Tibial artery (tissue), 4 donors: ENCODE data around the gene SLC12A6.

ENCODE experiments used
- DNase-seq, 2 donors: peaks; one replicate each; pipeline ENCODE4 v3.0.0-alpha.2; 2019
- H3K27ac ChIP-seq, 2 donors: fragments of 200-600 bp; sonication (generic) in 1 of 2; 1 replicate in 1 of 2; 2 replicates in 1 of 2; pipeline ENCODE4 v1.5.1; 2018 to 2019; ENCODE audit warnings: mild to moderate bottlenecking in 1 of 2
- H3K27me3 ChIP-seq, 2 donors: fragments of 200-600 bp; sonication (generic) in 1 of 2; one replicate each; pipeline versions ENCODE4 v1.5.1 to v1.6.0; 2016 to 2019
- H3K36me3 ChIP-seq, 3 donors: fragments of 200-600 bp; sonication (generic) in 2 of 3; one replicate each; pipeline ENCODE4 v1.5.1; 2016 to 2019; ENCODE audit warnings: mild to moderate bottlenecking in 2 of 3
- H3K4me1 ChIP-seq, 4 donors: fragments of 200-600 bp; sonication (generic) in 2 of 4; 1 replicate in 3 of 4; 2 replicates in 1 of 4; pipeline ENCODE4 v1.5.1; 2016 to 2019
- H3K4me3 ChIP-seq, 2 donors: fragments of 200-600 bp; sonication (generic) in 1 of 2; 1 replicate in 1 of 2; 2 replicates in 1 of 2; pipeline ENCODE4 v1.5.1; 2018 to 2019; ENCODE audit warnings: mild to moderate bottlenecking in 2 of 2
- H3K9me3 ChIP-seq, 3 donors: fragments of 200-600 bp; sonication (generic) in 1 of 3; one replicate each; pipeline ENCODE4 v1.5.1; 2016 to 2019
- intact Hi-C: fragments of 100-400 bp; cut with DNase I; formaldehyde crosslinking; loops from one replicate; pipeline ENCODE4 v1.15.0; 2023; ENCODE audit warnings: low total_unique reads
- TF ChIP-seq, protein P1 (sequence below), 2 experiments: fragments of 200-600 bp in 1 of 2; fragments of 450-650 bp in 1 of 2; IDR thresholded peaks; one replicate each; pipeline ENCODE4 v1.5.1; 2017 to 2019; ENCODE audit warnings: antibody characterized with exemption in 2 of 2, mild to moderate bottlenecking in 1 of 2, moderate library complexity in 1 of 2

The SLC12A6 gene

DNA sequence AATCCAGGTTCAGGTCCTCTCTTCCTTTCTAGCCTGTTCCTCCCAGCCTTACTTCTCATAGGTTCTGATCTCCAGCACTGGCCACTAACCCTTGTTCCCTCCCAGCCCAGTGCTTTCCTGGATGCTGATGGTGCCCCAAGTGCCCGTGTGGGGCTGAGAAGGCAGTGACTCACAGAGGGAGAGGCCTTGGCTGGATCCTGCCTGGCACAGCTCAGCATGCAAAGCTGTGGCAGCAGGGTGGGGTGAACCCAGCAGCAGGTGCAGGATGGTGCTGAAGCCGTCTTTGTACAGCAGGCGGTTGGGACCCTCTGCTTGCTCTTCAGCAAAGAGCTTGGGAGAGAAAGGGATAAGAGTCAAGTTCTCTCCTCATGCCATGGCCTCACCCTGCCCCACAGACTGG lies 21.8 kb upstream of the SLC12A6 start:
- no peaks in the 10 kb centered on the region for H3K9me3 ChIP-seq
- no peaks in the 10 kb centered on the region for H3K4me1 ChIP-seq
- TF ChIP-seq, protein P1, sequence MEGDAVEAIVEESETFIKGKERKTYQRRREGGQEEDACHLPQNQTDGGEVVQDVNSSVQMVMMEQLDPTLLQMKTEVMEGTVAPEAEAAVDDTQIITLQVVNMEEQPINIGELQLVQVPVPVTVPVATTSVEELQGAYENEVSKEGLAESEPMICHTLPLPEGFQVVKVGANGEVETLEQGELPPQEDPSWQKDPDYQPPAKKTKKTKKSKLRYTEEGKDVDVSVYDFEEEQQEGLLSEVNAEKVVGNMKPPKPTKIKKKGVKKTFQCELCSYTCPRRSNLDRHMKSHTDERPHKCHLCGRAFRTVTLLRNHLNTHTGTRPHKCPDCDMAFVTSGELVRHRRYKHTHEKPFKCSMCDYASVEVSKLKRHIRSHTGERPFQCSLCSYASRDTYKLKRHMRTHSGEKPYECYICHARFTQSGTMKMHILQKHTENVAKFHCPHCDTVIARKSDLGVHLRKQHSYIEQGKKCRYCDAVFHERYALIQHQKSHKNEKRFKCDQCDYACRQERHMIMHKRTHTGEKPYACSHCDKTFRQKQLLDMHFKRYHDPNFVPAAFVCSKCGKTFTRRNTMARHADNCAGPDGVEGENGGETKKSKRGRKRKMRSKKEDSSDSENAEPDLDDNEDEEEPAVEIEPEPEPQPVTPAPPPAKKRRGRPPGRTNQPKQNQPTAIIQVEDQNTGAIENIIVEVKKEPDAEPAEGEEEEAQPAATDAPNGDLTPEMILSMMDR (IDR thresholded peaks at IDR 0.05): no peak
- no peak overlapping the region for H3K27ac ChIP-seq
- no peak overlapping the region for H3K4me3 ChIP-seq
- H3K36me3 ChIP-seq: peaks cover 0 to 91% (median 32%) of the 10 kb centered on the region in 3 donors
- no peaks in the 10 kb centered on the region for H3K27me3 ChIP-seq
- DNase-seq: no peak
- intact Hi-C loops: loop anchor here (5.0 kb wide), 1 partner anchor 413 kb away; no protein-coding TSS in a partner anchor

DNA sequence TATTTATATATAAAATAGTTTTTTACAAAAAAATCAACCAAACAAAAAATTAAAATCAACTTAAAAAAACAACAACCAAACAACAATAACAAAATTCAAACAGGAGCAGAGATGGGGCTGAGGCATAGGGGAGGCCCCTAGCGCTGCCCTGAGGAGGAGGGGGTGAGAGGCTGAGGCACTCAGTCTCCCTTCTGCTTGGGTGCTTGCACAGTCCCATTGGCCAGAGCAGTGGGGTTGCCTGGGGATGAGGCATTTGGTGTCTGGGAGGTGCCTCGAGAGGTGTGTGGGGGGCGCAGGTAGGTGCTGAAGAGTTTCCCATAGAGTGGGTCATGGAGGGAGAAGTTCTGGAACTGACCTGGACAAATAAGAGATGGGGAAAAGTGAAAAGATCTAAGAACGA lies 21.4 kb upstream of the SLC12A6 start:
- intact Hi-C loops: loop anchor here (5.0 kb wide), 1 partner anchor 413 kb away; no protein-coding TSS in a partner anchor
- Histone ChIP-seq H3K36me3 (peaks cover 0 to 93% (median 32%) of the 10 kb centered on the region in 3 donors), H3K4me3 (no peak overlapping the region), H3K9me3 (no peaks in the 10 kb centered on the region), H3K27ac (no peak overlapping the region), H3K27me3 (no peaks in the 10 kb centered on the region), H3K4me1 (no peaks in the 10 kb centered on the region)
- DNase-seq: no peak
- TF ChIP-seq, protein P1 (IDR thresholded peaks at IDR 0.05): no peak

DNA sequence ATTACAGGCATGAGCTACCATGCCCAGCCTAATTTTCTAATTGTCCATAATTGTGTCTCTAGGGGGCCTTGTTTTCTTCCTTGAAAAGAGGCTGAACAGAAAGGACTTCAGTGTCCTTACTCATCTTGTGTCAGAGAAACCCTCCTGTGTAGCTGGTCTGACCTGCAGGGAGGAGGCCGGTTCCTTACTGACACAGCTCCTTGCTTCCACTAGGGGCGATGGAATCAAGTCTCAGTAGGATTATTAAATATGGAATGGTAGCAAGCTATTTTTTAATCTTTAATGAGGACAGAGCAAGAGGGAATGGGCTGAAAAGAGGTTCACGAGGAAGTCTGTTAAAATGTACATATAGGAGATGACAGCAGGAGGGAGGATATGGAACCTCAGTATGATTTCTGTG lies 20.8 kb upstream of the SLC12A6 start:
- H3K4me1 ChIP-seq: no peaks in the 10 kb centered on the region
- intact Hi-C loops: loop anchor here (5.0 kb wide), 1 partner anchor 414 kb away; no protein-coding TSS in a partner anchor

DNA sequence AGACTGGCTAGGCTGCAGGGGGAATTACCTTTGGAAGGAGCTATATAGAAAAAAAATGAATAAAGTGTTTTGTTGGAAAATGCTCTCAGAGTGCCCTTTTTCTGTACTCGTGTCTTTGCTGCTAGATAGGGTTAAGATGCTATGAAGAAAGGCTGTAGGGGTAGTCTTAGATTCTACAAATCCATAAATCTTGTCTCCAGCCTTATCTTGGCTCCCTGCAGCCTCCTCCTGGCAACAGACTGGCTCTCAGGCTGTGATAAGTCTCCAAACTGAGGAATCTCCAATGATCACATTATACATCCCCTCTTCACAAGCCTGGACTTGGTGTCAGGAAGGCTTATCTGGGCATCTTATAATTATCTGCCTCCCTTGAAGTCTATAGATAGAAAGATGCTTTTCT lies 20.1 kb upstream of the SLC12A6 start:
- H3K27me3 ChIP-seq: no peaks in the 10 kb centered on the region
- H3K9me3 ChIP-seq: no peaks in the 10 kb centered on the region
- H3K36me3 ChIP-seq: peaks cover 0 to 81% (median 32%) of the 10 kb centered on the region in 3 donors
- no peaks in the 10 kb centered on the region for H3K4me1 ChIP-seq
- intact Hi-C loops: loop anchor here (5.0 kb wide), 1 partner anchor 415 kb away; no protein-coding TSS in a partner anchor
- TF ChIP-seq, protein P1 (IDR thresholded peaks at IDR 0.05): no peak
- H3K27ac ChIP-seq: no peak overlapping the region
- H3K4me3 ChIP-seq: no peak overlapping the region
- DNase-seq: no peak

More for the DNA sequence above, 20.8 kb upstream of the SLC12A6 start:
- H3K27ac ChIP-seq: no peak overlapping the region
- no peaks in the 10 kb centered on the region for H3K9me3 ChIP-seq
- no peaks in the 10 kb centered on the region for H3K27me3 ChIP-seq
- H3K36me3 ChIP-seq: peaks cover 0 to 88% (median 32%) of the 10 kb centered on the region in 3 donors
- DNase-seq: no peak
- TF ChIP-seq, protein P1 (IDR thresholded peaks at IDR 0.05): no peak
- H3K4me3 ChIP-seq: no peak overlapping the region

DNA sequence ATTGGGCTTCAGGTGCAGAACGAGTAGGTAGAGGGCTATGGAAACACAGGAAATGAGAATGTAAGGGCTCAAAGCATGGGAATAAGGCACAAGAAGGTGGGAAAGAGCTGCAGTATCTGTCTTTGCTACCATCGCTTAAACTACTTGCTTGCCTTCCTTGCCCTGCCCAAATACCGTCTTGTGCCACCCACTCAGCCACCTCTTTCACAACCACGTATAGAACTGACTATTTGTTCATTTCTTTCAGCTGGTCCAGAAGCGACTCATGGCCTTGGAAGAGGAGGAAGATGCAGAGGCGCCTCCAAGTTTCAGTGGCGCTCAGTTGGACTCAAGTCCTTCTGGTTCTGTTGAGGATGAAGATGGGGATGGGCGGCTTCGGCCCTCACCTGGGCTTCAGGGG lies 17.7 kb upstream of the SLC12A6 start:
- intact Hi-C loops: loop anchor here (5.0 kb wide), 1 partner anchor 417 kb away; no protein-coding TSS in a partner anchor
- Histone ChIP-seq H3K27me3 (no peaks in the 10 kb centered on the region), H3K36me3 (peaks cover 0 to 61% (median 28%) of the 10 kb centered on the region in 3 donors), H3K4me1 (no peaks in the 10 kb centered on the region), H3K27ac (no peak overlapping the region), H3K9me3 (no peaks in the 10 kb centered on the region), H3K4me3 (no peak overlapping the region)
- no peak for DNase-seq
- TF ChIP-seq, protein P1 (IDR thresholded peaks at IDR 0.05): no peak

DNA sequence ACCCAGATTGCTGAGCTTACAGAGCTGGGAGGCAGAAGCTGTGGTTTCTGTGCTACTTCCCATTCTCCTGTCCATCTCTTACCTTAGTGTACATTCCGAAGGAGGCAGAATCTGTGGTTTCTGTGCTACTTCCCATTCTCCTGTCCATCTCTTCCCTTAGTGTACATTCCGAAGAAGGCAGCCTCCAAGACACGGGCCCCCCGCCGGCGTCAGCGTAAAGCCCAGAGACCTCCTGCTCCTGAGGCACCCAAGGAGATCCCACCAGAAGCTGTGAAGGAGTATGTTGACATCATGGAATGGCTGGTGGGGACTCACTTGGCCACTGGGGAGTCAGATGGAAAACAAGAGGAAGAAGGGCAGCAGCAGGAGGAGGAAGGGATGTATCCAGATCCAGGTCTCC lies 16.7 kb upstream of the SLC12A6 start:
- Histone ChIP-seq H3K4me3 (no peak overlapping the region), H3K4me1 (no peaks in the 10 kb centered on the region), H3K27me3 (no peaks in the 10 kb centered on the region), H3K36me3 (peaks cover 0 to 52% (median 20%) of the 10 kb centered on the region in 3 donors), H3K27ac (no peak overlapping the region), H3K9me3 (no peaks in the 10 kb centered on the region)
- TF ChIP-seq, protein P1 (IDR thresholded peaks at IDR 0.05): no peak
- DNase-seq: no peak
- intact Hi-C loops: no loop called here
